DLD1 (cell line): ENCODE results near the gene AUTS2.
"Not testable (repeated sequence)": the region's sequence is repeated elsewhere in the genome, so short reads cannot be mapped to it uniquely, and the experiment has no call there.

ENCODE experiments used
- in situ Hi-C: cut with HindIII; loops from 2 replicates; pipeline ENCODE4 v1.10.0; 2017; ENCODE audit warnings: low sequenced_read_pairs

The AUTS2 gene

DNA sequence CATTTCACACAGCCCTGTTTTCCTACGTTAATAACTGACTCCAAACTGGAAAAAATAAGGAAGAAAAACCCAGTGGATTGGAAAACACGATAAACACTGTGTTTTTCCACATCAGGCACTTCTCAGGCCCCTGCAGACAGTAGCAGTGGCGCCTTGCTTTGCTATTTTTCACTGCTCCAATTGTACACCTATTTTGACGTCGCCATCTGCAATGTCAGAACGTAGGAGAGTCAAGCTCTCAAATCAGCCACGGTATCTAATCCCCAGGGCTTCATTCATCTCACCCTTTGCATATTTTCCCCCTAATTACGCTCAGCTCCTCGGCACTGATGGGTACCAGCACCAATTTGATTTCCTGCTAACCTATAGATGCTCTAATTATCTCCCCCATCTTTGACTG, 1195.5 kb downstream of the AUTS2 start:
- in situ Hi-C loops, result no loop called here

DNA sequence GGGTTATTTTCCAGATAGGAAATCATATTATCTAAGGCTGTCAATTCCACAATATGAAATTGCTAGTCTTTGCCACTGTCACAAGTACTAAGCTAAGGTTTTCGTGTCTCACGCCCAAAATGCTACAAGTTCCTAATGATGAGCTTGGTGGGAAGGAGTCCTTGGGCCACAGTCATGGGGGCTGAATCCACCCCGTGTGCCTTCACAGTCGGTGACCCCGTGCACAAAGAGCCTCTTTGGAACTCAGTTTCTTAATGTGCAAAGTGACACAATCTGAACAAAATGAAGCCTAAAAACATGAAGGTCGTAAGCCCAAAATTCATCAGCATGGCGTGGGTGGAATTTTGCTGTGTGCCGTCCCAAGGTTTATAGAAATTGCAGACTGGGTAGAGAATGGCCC, 1196.7 kb downstream of the AUTS2 start:
- in situ Hi-C loops, result no loop called here

DNA sequence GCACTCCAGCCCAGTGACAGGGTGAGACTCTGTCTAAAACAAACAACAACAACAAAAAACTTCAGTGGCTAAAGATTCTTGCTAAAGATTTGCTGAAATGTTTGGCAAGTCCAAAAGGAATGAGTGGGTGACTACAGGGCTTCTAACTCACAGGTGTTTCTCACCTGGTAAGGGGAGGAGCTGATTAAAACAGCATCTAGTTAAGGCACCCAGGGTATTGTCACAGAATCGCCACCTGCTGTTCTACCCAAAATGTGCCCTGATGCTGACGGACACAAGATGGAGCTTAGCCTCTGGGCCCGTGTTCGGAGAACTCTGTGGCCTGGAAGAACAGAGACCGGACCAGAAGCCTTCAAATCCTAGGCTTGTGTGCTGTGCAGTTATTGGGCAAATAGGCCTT, 1197.7 kb downstream of the AUTS2 start:
- in situ Hi-C loops, result no loop called here

DNA sequence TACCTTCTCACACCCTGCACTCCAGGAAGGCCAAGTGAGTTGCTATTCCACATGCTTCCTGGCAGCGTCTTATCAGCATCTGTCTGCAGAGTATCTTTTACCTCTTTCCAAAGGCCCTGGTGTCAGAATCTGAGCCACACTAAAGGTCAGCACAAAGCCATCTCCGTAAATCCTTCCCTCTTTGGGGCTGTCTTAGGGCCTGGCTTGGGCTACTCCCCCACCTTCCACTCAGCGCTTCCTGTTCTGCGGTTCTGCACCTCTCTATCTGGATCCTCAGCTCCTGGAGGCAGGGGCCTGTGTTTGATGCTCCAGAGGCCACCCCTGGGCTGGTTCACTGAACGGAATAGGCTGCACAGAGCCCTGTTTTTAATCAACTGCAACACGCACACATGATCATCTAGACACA, 1198.8 kb downstream of the AUTS2 start:
- in situ Hi-C loops, result no loop called here

DNA sequence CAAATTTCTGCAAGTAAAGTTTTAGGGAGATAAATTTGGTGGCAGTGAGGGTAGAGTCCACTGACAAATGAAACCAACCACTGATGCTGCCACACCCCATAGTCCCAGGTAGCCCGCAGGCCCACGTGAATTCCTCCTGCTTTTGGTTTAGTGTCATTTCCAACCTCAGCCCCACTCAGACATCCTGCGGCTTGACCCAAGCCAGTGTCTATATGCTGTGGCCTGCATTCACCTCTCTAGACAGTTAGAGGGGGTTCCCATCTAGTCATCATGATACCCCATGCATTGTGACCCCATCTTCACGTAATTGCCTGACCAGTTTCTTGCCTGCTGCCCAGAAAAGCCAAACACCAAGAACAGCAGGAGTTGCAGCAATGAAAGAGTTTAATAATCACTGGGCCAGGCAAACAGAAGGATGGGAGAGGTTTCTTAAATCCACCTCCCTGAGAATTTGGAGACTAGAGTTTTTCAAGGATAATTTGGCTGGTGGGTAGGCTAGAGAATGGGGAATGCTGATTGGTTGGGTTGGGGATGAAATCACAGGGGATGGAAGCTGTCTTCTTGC, 1201.6 kb downstream of the AUTS2 start:
- in situ Hi-C loops, result no loop called here

DNA sequence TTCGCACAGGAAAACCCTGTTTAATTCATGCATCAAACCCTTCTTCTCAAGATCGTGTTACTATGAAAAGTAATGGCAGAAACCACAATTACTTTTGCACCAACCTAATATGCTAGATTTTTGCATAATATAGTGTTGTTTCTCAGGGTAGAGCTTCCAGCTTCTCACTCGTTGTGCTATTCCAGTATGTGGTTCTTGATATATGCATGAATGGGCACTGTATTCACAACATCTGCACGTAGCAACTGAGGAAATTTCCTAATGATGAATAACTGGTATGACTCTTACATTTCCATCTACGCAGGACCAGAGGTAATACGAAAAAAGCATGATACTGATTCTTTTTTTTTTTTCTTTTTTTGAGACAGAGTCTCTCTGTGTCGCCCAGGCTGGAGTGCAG, 1207.1 kb downstream of the AUTS2 start:
- in situ Hi-C loops, result no loop called here

DNA sequence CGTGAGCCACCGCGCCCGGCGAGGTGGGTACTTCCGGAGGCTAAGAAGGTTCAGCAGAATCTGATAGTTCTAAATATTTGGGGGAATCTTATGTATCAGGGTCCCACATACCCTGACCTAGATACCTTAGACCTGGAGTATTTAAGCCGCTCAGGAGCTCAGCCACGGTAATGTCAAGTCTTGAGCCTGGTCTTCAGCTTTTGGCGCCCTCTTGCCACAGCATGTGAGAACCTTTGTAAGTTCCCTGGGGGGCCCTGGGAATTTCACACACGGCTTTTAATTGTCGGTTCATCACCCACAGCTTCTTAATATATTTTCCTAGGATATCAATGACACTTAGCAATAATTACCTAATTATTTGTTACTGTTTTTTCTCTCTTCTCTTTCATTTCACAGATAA, 1209.4 kb downstream of the AUTS2 start:
- in situ Hi-C loops, result no loop called here

DNA sequence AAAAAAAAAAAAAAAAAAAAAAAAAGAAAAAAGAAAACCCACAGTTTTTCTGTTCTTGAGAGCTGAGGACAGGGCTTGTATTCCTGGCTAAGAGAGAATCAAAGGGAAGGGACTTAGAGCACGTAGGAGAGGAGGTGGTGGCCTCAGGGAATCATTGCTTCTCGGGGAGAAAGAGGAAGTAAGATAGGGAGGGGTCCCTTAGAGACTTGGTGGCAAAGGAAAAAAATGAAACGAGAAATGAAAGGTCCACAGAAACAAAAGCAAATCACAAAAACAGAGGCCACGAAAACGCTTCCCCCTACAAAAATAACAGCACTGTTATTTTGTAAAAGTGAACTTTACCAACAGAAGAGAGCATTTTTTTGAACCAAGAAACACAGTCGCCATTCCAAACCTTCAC, 1210.6 kb downstream of the AUTS2 start:
- in situ Hi-C loops, result no loop called here

DNA sequence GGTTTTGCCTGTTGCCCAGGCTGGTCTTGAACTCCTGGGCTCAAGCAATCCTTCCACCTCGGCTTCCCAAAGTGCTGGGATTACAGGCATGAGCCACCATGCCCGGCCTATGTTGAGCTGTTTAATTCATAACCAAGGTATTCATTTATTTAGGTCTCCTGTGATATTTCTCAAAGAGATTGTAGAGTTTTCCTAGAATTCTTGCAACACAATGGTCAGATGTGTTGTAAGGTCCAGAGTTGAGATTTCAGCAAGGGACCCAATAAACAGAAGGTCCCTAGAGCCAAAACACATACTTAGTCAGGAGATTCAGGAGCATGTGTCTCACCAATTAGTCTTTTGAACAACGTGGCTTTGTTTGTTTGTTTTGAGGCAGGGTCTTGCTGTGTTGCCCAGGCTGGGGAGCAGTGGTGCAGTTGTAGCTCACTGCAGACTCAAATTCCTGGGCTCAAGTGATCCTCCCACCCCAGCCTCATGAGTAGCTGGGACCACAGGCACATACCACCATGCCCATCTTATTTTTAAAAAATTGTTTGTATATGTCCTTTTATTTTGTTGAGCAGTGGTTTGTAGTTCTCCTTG, 1212.4 kb downstream of the AUTS2 start:
- in situ Hi-C loops, result no loop called here

DNA sequence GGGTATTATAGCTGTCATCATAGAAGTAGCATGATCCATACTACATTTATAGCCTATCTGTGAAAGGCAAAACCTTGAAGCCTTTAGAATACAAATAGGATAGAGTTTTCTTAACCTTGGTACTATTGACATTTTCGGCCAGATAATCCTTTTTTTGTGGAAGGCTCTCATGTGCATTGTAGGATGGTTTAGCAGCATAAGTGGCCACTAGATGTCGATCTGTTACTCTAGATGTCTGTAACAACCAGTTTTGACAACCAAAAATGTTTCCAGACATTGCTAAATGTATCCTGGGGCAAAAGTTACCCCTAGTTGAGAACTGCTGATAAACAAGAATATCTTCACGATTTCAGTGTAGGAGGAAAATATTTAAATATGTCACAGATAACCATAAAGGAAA, 1214.2 kb downstream of the AUTS2 start:
- in situ Hi-C loops, result no loop called here

DNA sequence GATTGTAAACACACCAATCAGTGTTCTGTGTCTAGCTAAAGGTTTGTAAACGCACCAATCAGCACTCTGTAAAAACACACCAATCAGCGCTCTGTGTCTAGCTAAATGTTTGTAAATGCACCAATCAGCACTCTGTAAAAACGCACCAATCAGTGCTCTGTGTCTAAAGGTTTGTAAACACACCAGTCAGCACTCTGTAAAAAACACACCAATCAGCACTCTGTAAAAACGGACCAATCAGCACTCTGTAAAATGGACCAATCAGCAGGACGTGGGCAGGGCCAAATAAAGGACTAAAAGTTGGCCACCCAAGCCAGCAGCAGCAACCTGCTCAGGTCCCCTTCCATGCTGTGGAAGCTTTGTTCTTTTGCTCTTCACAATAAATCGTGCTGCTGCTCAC, 1224.2 kb downstream of the AUTS2 start:
- in situ Hi-C loops, result not testable (repeated sequence)

DNA sequence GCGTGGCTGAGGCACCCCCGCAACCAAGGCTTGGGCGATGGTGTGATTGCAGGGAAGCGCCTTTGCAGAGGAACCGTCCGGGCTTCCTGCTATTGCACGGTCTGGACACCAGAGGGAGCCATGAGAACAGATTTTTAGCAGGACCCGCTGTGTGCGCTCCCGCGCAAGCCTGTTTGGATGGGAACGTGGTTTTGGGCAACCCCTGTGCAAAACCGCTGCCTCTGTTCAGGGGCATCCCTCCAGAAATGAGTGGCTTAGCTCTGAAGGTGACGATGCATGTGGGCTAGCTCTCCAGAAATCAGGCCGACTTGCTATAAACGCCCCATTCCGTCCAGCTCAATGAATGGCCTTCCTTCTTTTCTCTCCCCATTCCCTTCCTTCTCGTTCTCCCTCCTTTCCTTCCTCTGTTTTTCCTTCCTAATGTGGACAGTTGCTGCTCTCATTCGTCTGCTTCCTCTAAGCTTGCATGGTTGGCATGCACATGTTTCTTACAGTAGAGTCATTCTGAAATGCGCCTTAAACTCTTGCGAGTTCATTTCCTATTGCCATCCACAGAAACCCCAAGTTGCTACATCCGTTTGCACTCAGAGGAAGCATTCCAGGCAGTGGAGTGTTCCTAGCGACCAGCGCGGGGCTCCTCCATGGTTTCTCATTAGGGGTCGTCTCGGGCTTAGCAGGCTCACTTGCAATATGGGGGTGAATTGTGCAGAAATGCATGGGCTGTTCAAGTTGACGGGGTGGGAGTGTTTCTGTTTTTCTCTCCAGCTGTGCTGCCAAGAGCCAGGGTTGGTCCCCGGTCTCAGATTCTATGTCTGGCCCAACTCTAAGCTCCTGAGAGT, 1231.2 kb downstream of the AUTS2 start:
- in situ Hi-C loops, result no loop called here

DNA sequence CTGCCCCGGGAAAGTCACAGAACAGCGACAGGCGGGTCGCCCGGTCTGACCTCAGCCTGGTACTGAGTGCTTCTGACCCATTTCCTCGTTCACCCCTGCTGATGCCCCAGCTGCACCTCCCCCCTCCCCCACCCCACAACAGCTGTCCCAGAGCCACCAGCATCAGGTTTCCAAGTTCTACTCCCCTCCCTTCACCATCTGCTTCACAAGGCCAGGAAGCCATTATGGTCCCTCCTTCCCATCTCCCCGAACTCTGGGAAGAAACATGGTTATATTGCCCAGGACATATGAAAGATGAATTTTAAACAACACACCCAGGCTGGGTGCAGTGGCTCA, 1231.8 kb downstream of the AUTS2 start:
- in situ Hi-C loops, result no loop called here

DNA sequence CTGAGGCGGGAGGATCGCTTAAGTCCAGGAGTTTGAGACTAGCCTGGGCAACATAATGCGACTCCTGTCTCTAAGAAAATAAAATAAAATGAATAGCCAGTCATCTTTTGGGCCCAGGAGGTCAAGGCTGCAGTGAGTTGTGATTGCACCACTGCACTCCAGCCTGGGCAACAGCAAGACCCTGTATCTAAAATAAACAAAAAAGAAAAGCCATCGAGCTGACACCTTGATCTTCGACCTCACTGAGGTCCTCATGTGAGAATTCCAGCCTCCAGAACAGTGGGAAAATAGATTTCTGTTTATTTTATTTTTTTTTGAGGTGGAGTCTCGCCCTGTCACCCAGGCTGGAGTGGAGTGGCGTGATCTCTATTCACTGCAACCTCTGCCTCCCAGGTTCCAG, 1232.2 kb downstream of the AUTS2 start:
- in situ Hi-C loops, result no loop called here

DNA sequence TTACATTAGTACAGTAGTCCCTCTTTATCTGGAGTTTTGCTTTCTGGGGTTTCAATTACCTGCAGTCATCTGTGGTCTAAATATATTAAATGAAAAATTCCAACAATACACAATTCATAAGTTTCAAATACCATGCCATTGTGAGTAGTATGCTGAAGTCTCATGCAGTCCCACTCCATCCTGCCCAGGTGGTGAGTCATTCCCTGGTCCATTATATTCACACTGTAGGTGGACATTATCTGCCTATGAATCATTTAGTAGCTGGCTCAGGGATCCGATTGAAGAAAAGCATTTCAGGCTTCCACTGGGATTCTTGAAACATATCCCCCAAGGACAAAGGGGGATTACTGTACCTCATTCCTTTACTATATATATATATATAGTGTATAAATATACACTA, 1235.5 kb downstream of the AUTS2 start:
- in situ Hi-C loops, result no loop called here

DNA sequence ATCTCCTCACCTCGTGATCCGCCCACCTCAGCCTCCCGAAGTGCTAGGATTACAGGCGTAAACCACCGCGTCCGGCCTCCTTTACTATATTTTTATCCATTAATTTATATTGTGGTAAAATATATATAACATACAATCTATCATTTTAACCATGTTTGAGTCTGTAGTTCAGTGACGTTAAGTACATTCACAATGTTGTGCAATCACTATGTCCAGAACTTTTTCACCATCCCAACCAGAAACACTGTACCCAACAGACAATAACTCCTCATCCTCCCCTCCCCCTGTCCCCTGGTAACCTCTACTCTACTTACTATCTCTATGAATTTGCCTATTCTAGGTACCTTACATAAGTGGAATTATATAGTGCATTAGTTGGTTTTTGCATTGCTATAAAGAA, 1236.1 kb downstream of the AUTS2 start:
- in situ Hi-C loops, result no loop called here

DNA sequence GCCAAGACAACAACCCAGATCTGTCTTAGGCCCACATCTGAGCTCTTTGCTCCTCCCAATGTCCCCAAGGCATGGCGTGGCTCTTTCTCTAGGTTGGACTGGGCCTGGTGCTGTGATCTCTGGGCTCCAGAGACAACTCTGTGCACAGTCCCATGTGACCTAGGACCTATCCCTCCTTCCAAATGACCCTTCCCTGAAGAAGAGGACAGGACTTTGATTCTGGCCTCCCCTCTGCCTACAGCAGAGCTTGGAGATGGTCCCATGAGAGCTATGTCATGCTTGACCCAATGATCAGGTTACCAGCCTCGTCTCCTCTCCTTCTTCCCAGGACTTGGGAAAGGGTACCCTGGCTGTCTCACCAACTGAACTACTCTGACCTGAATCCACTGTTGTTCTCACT, 1237.4 kb downstream of the AUTS2 start:
- in situ Hi-C loops, result no loop called here

DNA sequence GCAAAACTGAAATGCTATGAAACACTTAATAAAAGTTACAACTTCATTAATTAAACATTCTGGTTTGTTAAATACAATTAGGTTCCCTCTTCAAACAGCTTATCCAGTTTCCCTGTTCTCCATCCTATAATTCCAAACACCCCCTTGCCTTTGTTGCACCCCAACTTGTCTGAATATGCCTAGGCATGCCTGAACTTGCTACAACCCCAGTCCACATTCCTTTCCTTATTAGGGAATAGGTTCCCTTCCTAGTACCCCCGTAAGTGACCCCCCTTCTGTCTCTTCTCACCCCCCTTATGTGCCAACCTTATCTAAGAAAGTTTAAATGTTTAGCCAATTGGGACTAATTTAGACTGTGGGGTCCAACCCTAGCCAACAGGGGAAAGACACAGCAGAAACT, 1238.0 kb downstream of the AUTS2 start:
- in situ Hi-C loops, result no loop called here

DNA sequence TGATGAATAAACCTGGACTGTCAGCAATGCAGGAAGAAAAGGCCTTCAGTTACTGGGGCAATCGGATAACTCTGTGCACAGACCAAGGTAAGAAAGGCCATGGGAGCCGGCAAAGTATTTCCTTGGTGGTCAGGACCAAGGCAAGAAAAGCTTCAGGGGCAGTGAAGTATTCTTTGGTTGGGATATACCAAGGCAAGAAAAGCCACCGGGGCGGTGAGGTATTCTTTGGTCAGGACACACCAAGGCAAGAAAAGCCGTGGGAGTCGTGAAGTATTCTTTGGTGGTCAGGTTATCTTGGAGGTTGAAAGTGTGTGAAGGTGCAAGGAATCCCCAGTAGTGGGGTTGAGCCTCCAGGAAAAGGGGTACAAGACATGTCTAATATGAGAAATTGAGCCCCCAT, 1238.7 kb downstream of the AUTS2 start:
- in situ Hi-C loops, result no loop called here

DNA sequence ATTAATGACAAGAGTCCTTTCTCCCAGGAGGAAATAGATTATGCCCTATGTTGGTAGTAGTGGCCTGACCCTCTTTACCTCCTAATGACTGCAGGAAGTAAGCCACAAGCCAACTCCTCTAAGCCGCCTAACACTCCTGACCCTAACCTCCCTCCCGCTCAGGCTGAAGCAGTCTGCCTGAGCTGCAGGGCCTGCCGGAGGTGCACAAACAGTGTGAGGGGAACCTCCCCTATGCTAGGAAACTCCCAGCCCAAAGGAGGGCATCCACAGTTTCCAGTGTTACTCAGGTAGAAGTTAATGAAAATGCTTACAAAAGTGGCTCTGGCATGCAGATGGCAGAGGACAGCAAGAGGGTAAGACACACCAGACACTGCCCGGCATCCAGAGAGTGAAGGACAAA, 1239.3 kb downstream of the AUTS2 start:
- in situ Hi-C loops, result no loop called here

DNA sequence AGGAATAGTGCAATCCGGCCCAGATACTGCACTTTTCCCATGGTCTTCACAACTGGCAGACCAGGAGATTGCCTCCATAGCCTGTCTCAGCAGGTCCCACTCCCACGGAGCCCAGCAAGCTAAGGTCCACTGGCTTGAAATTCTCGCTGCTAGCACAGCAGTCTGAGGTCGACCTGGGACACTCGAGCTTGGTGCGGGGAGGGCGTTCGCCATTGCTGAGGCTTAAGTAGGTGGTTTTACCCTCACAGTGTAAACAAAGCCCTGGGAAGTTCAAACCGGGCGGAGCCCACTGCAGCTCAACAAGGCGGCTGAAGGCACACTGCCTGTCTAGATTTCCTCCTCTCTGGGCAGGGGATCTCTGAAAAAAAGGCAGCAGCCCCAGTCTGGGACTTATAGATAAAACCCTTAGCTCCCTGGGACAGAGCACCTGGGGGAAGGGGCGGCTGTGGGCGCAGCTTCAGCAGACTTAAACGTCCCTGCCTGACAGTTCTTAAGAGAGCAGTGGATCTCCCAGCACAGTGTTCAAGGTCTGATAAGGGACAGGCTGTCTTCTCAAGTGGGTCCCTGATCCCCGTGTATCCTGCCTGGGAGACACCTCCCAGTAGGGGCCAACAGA, 1240.1 kb downstream of the AUTS2 start:
- in situ Hi-C loops, result no loop called here
